Measurements from ENCODE around the gene ADAMTS14.

DNA sequence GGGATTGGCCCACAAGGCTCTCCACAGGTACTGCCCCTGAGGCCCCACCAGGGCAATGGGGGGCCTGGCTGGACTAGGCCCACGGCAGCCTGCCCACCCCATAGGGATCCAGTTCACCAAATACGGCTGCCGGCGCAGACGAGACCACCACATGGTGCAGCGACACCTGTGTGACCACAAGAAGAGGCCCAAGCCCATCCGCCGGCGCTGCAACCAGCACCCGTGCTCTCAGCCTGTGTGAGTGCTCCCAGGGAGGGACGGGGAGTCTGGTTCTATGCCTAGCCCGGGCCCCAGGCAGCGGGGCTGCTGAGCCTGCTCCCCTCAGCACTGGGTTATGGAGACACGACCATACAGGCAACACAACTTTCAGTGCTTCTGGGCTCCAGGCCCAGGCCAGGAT, 79.7 kb downstream of the ADAMTS14 start:
- TF ChIP-seq, protein P1, sequence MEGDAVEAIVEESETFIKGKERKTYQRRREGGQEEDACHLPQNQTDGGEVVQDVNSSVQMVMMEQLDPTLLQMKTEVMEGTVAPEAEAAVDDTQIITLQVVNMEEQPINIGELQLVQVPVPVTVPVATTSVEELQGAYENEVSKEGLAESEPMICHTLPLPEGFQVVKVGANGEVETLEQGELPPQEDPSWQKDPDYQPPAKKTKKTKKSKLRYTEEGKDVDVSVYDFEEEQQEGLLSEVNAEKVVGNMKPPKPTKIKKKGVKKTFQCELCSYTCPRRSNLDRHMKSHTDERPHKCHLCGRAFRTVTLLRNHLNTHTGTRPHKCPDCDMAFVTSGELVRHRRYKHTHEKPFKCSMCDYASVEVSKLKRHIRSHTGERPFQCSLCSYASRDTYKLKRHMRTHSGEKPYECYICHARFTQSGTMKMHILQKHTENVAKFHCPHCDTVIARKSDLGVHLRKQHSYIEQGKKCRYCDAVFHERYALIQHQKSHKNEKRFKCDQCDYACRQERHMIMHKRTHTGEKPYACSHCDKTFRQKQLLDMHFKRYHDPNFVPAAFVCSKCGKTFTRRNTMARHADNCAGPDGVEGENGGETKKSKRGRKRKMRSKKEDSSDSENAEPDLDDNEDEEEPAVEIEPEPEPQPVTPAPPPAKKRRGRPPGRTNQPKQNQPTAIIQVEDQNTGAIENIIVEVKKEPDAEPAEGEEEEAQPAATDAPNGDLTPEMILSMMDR (IDR thresholded peaks at IDR 0.05) = no peak
- TF ChIP-seq POLR2A (IDR thresholded peaks at IDR 0.05) = no peak
